Body of pancreas (tissue), 4 donors: ENCODE data around the gene TMEM174. TPM values are rescaled to one million over a fixed set of nuclear protein-coding genes. Genes with fewer than 3 reads are reported as not detected.

Experiments used
- ATAC-seq: fragments of 150-250 bp; one replicate; pipeline ENCODE4 v1.9.1; 2016
- DNase-seq, 4 donors: peaks; one replicate each; pipeline ENCODE4 v3.0.0-alpha.2; 2019
- H3K27ac ChIP-seq, 4 donors: fragments of 200-600 bp; sonication (generic); 1 replicate in 3 of 4; 2 replicates in 1 of 4; pipeline versions ENCODE4 v1.5.1 to v1.6.1; 2016 to 2019; ENCODE audit warnings: mild to moderate bottlenecking in 1 of 4, mixed read lengths in 1 of 4, moderate library complexity in 1 of 4
- H3K27me3 ChIP-seq, 2 donors: fragments of 200-600 bp; sonication (generic); one replicate each; pipeline ENCODE4 v1.6.0; 2016; ENCODE audit warnings: mild to moderate bottlenecking in 1 of 2
- H3K36me3 ChIP-seq, 2 donors: fragments of 200-600 bp; sonication (generic); replicated peaks in 1 of 2; 2 replicates each; pipeline ENCODE4 v1.5.1; 2016; ENCODE audit warnings: low read depth in 2 of 2; ENCODE audit not compliant: insufficient read depth in 1 of 2
- H3K4me1 ChIP-seq: fragments of 200-600 bp; sonication (generic); one replicate; pipeline ENCODE4 v1.6.0; 2016
- H3K4me3 ChIP-seq, 2 donors: fragments of 200-600 bp; sonication (generic); 1 replicate in 1 of 2; 2 replicates in 1 of 2; pipeline ENCODE4 v1.5.1; 2016 to 2019
- H3K9me3 ChIP-seq, 3 donors: fragments of 200-600 bp; sonication (generic); 1 replicate in 2 of 3; 2 replicates in 1 of 3; pipeline ENCODE4 v1.5.1; 2016
- POLR2A ChIP-seq, 3 donors: fragments of 450-650 bp; IDR thresholded peaks; one replicate each; pipeline ENCODE4 v1.6.1; 2016; ENCODE audit warnings: antibody characterized with exemption in 3 of 3, mild to moderate bottlenecking in 2 of 3
- WGBS, 2 donors: methylation state at CpG; one replicate each; pipeline ENCODE4 v1.1.5; 2017; 5-methylcytosine and 5-hydroxymethylcytosine counted together
- intact Hi-C: fragments of 100-400 bp; cut with DNase I; formaldehyde crosslinking; loops from one replicate; pipeline ENCODE4 v1.15.1; 2023
- total RNA-seq, 2 donors: library from RNA; depleted of rRNA; stranded (reverse); fragments of >200 nt; gene quantifications; one replicate each; pipeline ENCODE4 v1.1.0, GENCODE V29; 2016
- TF ChIP-seq, protein P1 (sequence below), 7 experiments: fragments of 450-650 bp in 4 of 7; fragments of 200-600 bp in 3 of 7; sonication (generic) in 3 of 7; IDR thresholded peaks; one replicate each; pipeline ENCODE4 v1.5.1; 2016 to 2019; ENCODE audit warnings: antibody characterized with exemption in 7 of 7

TMEM174 gene
- total RNA-seq, 2 donors from 2014 or later: not detected

DNA sequence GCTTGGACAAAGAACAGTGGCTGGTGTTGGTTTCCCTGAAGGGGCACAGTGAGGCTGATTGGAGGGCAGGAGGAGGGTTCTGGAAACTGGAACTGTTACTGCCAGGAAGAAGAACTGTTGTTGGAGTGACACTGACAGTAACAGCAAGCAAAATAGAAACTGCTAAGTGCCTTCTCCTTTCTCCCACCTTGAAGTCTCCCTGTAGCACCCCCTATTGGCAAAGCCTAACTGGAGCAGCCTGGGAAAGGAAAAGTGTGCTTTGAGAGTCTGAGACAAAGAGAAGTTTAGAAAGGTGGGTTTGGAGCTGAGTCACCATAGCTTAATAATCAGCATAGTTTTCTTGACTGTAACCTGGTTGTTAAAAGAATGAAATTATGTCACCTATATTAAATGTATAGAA, 2.5 kb upstream of the TMEM174 start:
- Histone ChIP-seq H3K36me3 (no peaks in the 10 kb centered on the region), H3K4me1 (no peaks in the 10 kb centered on the region), H3K9me3 (no peaks in the 10 kb centered on the region), H3K27me3 (no peaks in the 10 kb centered on the region), H3K27ac (no peak overlapping the region), H3K4me3 (no peak overlapping the region)
- DNase-seq (peak in 1 of 4 donors; percentile 5), ATAC-seq (no peak)
- TF ChIP-seq, protein P1, sequence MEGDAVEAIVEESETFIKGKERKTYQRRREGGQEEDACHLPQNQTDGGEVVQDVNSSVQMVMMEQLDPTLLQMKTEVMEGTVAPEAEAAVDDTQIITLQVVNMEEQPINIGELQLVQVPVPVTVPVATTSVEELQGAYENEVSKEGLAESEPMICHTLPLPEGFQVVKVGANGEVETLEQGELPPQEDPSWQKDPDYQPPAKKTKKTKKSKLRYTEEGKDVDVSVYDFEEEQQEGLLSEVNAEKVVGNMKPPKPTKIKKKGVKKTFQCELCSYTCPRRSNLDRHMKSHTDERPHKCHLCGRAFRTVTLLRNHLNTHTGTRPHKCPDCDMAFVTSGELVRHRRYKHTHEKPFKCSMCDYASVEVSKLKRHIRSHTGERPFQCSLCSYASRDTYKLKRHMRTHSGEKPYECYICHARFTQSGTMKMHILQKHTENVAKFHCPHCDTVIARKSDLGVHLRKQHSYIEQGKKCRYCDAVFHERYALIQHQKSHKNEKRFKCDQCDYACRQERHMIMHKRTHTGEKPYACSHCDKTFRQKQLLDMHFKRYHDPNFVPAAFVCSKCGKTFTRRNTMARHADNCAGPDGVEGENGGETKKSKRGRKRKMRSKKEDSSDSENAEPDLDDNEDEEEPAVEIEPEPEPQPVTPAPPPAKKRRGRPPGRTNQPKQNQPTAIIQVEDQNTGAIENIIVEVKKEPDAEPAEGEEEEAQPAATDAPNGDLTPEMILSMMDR (IDR thresholded peaks at IDR 0.05): peak in 3 of 7 experiments; percentile 12 to 18 (median 15)
- no peak for TF ChIP-seq POLR2A (IDR thresholded peaks at IDR 0.05)
- intact Hi-C loops: no loop called here

DNA sequence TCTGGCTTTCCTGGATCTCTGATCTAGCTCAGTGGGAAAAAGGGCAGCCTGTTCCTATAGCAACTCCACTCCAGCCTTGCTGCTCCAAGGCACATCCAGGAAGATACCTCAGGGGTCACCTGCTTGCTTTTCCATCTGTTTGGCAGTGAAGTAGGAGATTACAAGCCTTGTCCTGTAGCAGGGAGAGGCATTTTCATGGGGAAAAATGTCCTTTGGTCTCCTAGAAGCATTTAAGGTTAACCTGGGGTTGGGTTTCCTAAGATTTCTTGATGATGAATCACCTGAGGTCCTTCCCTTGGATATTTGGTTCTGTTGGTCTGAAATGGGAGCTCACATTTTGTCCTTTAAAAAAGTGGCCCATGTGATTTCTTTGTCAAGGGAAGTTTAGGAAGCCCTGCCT, 1.5 kb upstream of the TMEM174 start:
- Histone ChIP-seq H3K9me3 (no peaks in the 10 kb centered on the region), H3K4me1 (no peaks in the 10 kb centered on the region), H3K27ac (no peak overlapping the region), H3K27me3 (no peaks in the 10 kb centered on the region), H3K36me3 (no peaks in the 10 kb centered on the region), H3K4me3 (no peak overlapping the region)
- DNase-seq (no peak), ATAC-seq (no peak)
- intact Hi-C loops: no loop called here
- TF ChIP-seq, protein P1 (IDR thresholded peaks at IDR 0.05): no peak
- TF ChIP-seq POLR2A (IDR thresholded peaks at IDR 0.05): no peak

DNA sequence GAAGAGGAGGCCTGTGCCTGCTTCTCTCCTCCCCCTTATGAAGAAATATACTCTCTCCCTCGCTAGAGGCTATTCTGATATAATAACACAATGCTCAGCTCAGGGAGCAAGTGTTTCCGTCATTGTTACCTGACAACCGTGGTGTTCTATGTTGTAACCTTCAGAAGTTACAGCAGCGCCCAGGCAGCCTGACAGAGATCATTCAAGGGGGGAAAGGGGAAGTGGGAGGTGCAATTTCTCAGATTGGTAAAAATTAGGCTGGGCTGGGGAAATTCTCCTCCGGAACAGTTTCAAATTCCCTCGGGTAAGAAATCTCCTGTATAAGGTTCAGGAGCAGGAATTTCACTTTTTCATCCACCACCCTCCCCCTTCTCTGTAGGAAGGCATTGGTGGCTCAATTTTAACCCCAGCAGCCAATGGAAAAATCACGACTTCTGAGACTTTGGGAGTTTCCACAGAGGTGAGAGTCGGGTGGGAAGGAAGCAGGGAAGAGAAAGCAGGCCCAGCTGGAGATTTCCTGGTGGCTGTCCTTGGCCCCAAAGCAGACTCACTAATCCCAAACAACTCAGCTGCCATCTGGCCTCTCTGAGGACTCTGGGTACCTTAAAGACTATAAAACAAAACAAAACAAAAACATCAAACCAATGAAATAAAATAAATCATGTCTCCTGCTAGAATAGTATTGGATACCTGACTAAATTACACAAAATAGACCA, 1.3 kb downstream of the TMEM174 start:
- no peak for ATAC-seq
- TF ChIP-seq POLR2A (IDR thresholded peaks at IDR 0.05): no peak
- TF ChIP-seq, protein P1 (IDR thresholded peaks at IDR 0.05): no peak
- no peak for DNase-seq
- WGBS, 2 donors: 58 to 72% methylated on average over 8 of the region's 8 CpGs
- no peak overlapping the region for H3K27ac ChIP-seq
- H3K4me1 ChIP-seq: no peaks in the 10 kb centered on the region
- intact Hi-C loops: no loop called here
- no peak overlapping the region for H3K4me3 ChIP-seq
- H3K36me3 ChIP-seq: no peaks in the 10 kb centered on the region
- no peaks in the 10 kb centered on the region for H3K27me3 ChIP-seq
- H3K9me3 ChIP-seq: no peaks in the 10 kb centered on the region

DNA sequence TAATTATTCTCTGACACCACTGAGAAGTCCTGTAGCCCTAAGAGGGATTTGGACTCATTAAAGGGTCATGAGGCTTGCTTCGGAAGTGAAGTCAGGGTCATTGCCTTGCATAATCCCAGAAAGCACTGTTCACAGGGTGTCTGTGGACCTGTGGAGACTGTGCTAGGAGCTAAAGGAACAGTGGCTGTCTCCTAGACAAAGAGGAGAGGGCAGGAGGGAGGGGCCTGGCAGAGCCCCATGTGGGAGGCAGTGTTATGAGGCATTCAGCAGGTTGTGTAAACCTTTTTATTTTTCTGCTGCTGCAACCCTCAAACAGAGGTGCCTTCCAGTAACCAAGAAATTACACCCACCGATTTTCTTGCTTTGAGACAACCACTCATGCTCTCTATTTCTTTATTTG, 3.3 kb downstream of the TMEM174 start:
- WGBS, 2 donors: 39 to 63% methylated on average over 2 of the region's 2 CpGs
- Histone ChIP-seq H3K4me3 (no peak overlapping the region), H3K27me3 (no peaks in the 10 kb centered on the region), H3K36me3 (no peaks in the 10 kb centered on the region), H3K4me1 (peaks cover 7% of the 10 kb centered on the region), H3K9me3 (no peaks in the 10 kb centered on the region), H3K27ac (peak overlapping the region in 1 of 4 donors; percentile 36)
- no peak for ATAC-seq
- TF ChIP-seq, protein P1 (IDR thresholded peaks at IDR 0.05): no peak
- no peak for TF ChIP-seq POLR2A (IDR thresholded peaks at IDR 0.05)
- intact Hi-C loops: no loop called here
- peak in 2 of 4 donors; percentile 67 to 73 for DNase-seq

DNA sequence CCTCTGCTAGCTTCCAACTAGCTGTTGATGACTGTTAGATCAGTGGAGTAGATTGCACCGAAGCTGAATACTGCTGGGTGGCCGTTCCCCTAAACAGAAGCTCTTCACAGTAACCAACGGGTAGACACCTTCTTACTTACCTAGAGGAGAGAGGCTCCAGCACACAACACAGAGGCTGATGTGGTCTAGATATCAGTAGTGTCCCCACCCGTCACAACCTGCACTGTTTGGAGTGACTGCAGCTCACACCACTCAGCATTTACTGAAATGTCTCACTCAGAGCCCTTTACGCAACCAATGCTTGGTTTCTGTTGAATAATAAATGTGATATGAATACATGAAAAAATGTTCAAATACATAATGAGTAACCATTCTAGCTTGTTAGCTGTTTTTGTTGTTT, 5.3 kb downstream of the TMEM174 start:
- no peak for TF ChIP-seq POLR2A (IDR thresholded peaks at IDR 0.05)
- TF ChIP-seq, protein P1 (IDR thresholded peaks at IDR 0.05): no peak
- ATAC-seq (no peak), DNase-seq (no peak)
- 86 to 94% methylated on average over 5 of the region's 5 CpGs for WGBS, 2 donors
- H3K27ac ChIP-seq: no peak overlapping the region
- H3K4me3 ChIP-seq: no peak overlapping the region
- no peaks in the 10 kb centered on the region for H3K9me3 ChIP-seq
- no peaks in the 10 kb centered on the region for H3K36me3 ChIP-seq
- intact Hi-C loops: no loop called here
- H3K27me3 ChIP-seq: no peaks in the 10 kb centered on the region
- peaks cover 7% of the 10 kb centered on the region for H3K4me1 ChIP-seq
